Right cardiac atrium (tissue), 5 donors: ENCODE results near the gene IGIP. TPM values are rescaled to one million over a fixed set of nuclear protein-coding genes. Genes with fewer than 3 reads are reported as not detected.

Source experiments
- ATAC-seq, 2 donors: fragments of 200-7000 bp; cut with Tn5 transposase; one replicate each; pipeline versions ENCODE4 v1.8.0 to v1.9.1; 2020; ENCODE audit warnings: moderate library complexity in 2 of 2, mild to moderate bottlenecking in 1 of 2
- DNase-seq, 3 donors: peaks; one replicate each; pipeline ENCODE4 v3.0.0-alpha.2; 2020
- H3K27ac ChIP-seq: one replicate; pipeline ENCODE4 v1.5.1; 2013; ENCODE audit warnings: mild to moderate bottlenecking, low read length, control low read depth, moderate library complexity
- H3K27me3 ChIP-seq: one replicate; pipeline ENCODE4 v1.6.1; 2013; ENCODE audit not compliant: control insufficient read depth, insufficient read depth
- H3K4me1 ChIP-seq: one replicate; pipeline ENCODE4 v1.6.1; 2013; ENCODE audit warnings: low read length; ENCODE audit not compliant: control insufficient read depth, insufficient read depth
- H3K4me3 ChIP-seq: one replicate; pipeline ENCODE4 v1.5.1; 2013; ENCODE audit warnings: low read length, control low read depth
- H3K9me3 ChIP-seq: one replicate; pipeline ENCODE4 v1.6.1; 2013; ENCODE audit warnings: low read length; ENCODE audit not compliant: control insufficient read depth
- WGBS: extraction: QIAGEN DNeasy Blood & Tissue Kit; methylation state at CpG from one replicate; pipeline ENCODE4 v1.1.7; 2013; 5-methylcytosine and 5-hydroxymethylcytosine counted together
- intact Hi-C, 4 donors: fragments of 100-400 bp; cut with DNase I; formaldehyde crosslinking; loops; one replicate each; pipeline versions ENCODE4 v1.11.0 to v1.14.0; 2022 to 2023
- polyA plus RNA-seq: library from polyadenylated mRNA; stranded (reverse); fragments of 200-250 nt; gene quantifications from one replicate; pipeline ENCODE4 v1.2.3, GENCODE V29; 2013
- total RNA-seq, 4 donors: library from RNA; stranded (reverse); fragmentation: NEBNext Ultra II Directional; extraction: Animal tissue kit (Norgen Biotek cat#: 25700); gene quantifications; one replicate each; pipeline ENCODE4 v1.2.1, GENCODE V29; 2021
- donor health status: healthy with polysubstance abuse.
- donor health status: DM: no; HTN: yes; CAD: no.
- donor health status: DM: no; HTN: no; CAD: no.
- donor health status: DM: no; HTN: yes; CAD: no; lungs with severe emphysema.
- donor health status: DM: yes; HTN: yes; CAD: no.

Gene IGIP
- total and polyA plus RNA-seq, 5 donors = 9.8 to 20.1 (median 16.3) TPM

GRCh38 chr5:140118302-140118936 lies 7.3 kb upstream of the IGIP start:
- Histone ChIP-seq H3K9me3 (no peaks in the 10 kb centered on the region), H3K27me3 (no peaks in the 10 kb centered on the region), H3K27ac (no peak overlapping the region), H3K4me3 (no peak overlapping the region), H3K4me1 (no peaks in the 10 kb centered on the region)
- no peak for ATAC-seq
- 69% methylated on average over 3 of the region's 3 CpGs for WGBS
- no peak for DNase-seq
- intact Hi-C loops = no loop called here

GRCh38 chr5:140126315-140127012 lies 727 bp downstream of the IGIP start:
- ATAC-seq (no peak), DNase-seq (no peak)
- Histone ChIP-seq H3K9me3 (no peaks in the 10 kb centered on the region), H3K4me3 (no peak overlapping the region), H3K27ac (no peak overlapping the region), H3K4me1 (no peaks in the 10 kb centered on the region), H3K27me3 (no peaks in the 10 kb centered on the region)
- 90% methylated on average over 6 of the region's 6 CpGs for WGBS
- intact Hi-C loops = no loop called here

- no peaks in the 10 kb centered on the region for H3K9me3 ChIP-seq
- H3K27me3 ChIP-seq = no peaks in the 10 kb centered on the region
- no peak overlapping the region for H3K4me3 ChIP-seq
- ATAC-seq = no peak
- intact Hi-C loops = no loop called here
- no peak overlapping the region for H3K27ac ChIP-seq
- 94% methylated on average over 5 of the region's 5 CpGs for WGBS
- DNase-seq = no peak
- H3K4me1 ChIP-seq = peaks cover 9% of the 10 kb centered on the region
Measured at GRCh38 chr5:140128376-140128775, 2.6 kb downstream of the IGIP start.

GRCh38 chr5:140130949-140131733 lies 5.4 kb downstream of the IGIP start:
- H3K27ac ChIP-seq = no peak overlapping the region
- WGBS = 71% methylated on average over 5 of the region's 5 CpGs
- ATAC-seq = no peak

GRCh38 chr5:140131967-140132409 lies 6.3 kb downstream of the IGIP start:
- H3K9me3 ChIP-seq = no peaks in the 10 kb centered on the region
- H3K27ac ChIP-seq = no peak overlapping the region
- H3K4me1 ChIP-seq = peaks cover 9% of the 10 kb centered on the region
- DNase-seq = peak; percentile 43 to 58 (median 48)
- 57% methylated on average over 3 of the region's 3 CpGs for whole genome bisulfite sequencing
- no peaks in the 10 kb centered on the region for H3K27me3 ChIP-seq
- no peak overlapping the region for H3K4me3 ChIP-seq
- intact Hi-C loops = no loop called here
- peak; percentile 72 to 80 for ATAC-seq

More at GRCh38 chr5:140130949-140131733, 5.4 kb downstream of the IGIP start:
- intact Hi-C loops = no loop called here
- no peaks in the 10 kb centered on the region for H3K27me3 ChIP-seq
- DNase-seq = no peak
- peaks cover 9% of the 10 kb centered on the region for H3K4me1 ChIP-seq
- no peak overlapping the region for H3K4me3 ChIP-seq
- H3K9me3 ChIP-seq = no peaks in the 10 kb centered on the region

- 82% methylated on average over 4 of the region's 4 CpGs for WGBS
Measured at GRCh38 chr5:140133514-140134167, 7.9 kb downstream of the IGIP start.

GRCh38 chr5:140134277-140134935 lies 8.7 kb downstream of the IGIP start:
- Histone ChIP-seq H3K4me1 (peaks cover 9% of the 10 kb centered on the region), H3K4me3 (no peak overlapping the region), H3K27ac (no peak overlapping the region), H3K9me3 (no peaks in the 10 kb centered on the region), H3K27me3 (no peaks in the 10 kb centered on the region)
- no peak for DNase-seq
- 95% methylated on average over 2 of the region's 2 CpGs for WGBS
- intact Hi-C loops = no loop called here
- ATAC-seq = no peak

More at GRCh38 chr5:140133514-140134167, 7.9 kb downstream of the IGIP start:
- ATAC-seq = no peak
- no peak overlapping the region for H3K27ac ChIP-seq
- H3K27me3 ChIP-seq = no peaks in the 10 kb centered on the region
- DNase-seq = no peak
- H3K9me3 ChIP-seq = no peaks in the 10 kb centered on the region
- H3K4me3 ChIP-seq = no peak overlapping the region
- intact Hi-C loops = no loop called here
- peaks cover 9% of the 10 kb centered on the region for H3K4me1 ChIP-seq

- H3K27ac ChIP-seq = no peak overlapping the region
- no peak overlapping the region for H3K4me3 ChIP-seq
- no peaks in the 10 kb centered on the region for H3K9me3 ChIP-seq
- DNase-seq (no peak), ATAC-seq (no peak)
- H3K4me1 ChIP-seq = peaks cover 9% of the 10 kb centered on the region
- no peaks in the 10 kb centered on the region for H3K27me3 ChIP-seq
- intact Hi-C loops = no loop called here
Measured at GRCh38 chr5:140135127-140135526, 9.4 kb downstream of the IGIP start.

- H3K27me3 ChIP-seq = no peaks in the 10 kb centered on the region
- H3K27ac ChIP-seq = no peak overlapping the region
- no peaks in the 10 kb centered on the region for H3K9me3 ChIP-seq
- 98% methylated on average over 1 of the region's 1 CpG for WGBS
- no peak overlapping the region for H3K4me3 ChIP-seq
- peaks cover 15% of the 10 kb centered on the region for H3K4me1 ChIP-seq
- DNase-seq (no peak), ATAC-seq (no peak)
- intact Hi-C loops = no loop called here
Measured at GRCh38 chr5:140136624-140137023, 10.9 kb downstream of the IGIP start.

- 68% methylated on average over 3 of the region's 3 CpGs for WGBS
- H3K27me3 ChIP-seq = no peaks in the 10 kb centered on the region
- intact Hi-C loops = loop anchor here in 1 of 4 donors (5.0 kb wide), 1 partner anchor 58 kb away; no protein-coding TSS in a partner anchor
- peaks cover 6% of the 10 kb centered on the region for H3K4me1 ChIP-seq
- ATAC-seq (peak; percentile 34 to 42), DNase-seq (no peak)
- no peak overlapping the region for H3K27ac ChIP-seq
- no peak overlapping the region for H3K4me3 ChIP-seq
- no peaks in the 10 kb centered on the region for H3K9me3 ChIP-seq
Measured at GRCh38 chr5:140140435-140140834, 14.7 kb downstream of the IGIP start.
